Stimulated activated CD4-positive, alpha-beta T cell treated with anti-CD3 and anti-CD28 coated beads, Interleukin-1b, Interleukin-23, amount 100 ng/mL, for 48 hours (primary cell): ENCODE measurements around the gene QPRT.
"Not testable (repeated sequence)": the region's sequence is repeated elsewhere in the genome, so short reads cannot be mapped to it uniquely, and the experiment has no call there.

Source experiments
- DNase-seq: peaks from one replicate; pipeline ENCODE4 v3.0.0-alpha.2; 2020

Gene QPRT

DNA sequence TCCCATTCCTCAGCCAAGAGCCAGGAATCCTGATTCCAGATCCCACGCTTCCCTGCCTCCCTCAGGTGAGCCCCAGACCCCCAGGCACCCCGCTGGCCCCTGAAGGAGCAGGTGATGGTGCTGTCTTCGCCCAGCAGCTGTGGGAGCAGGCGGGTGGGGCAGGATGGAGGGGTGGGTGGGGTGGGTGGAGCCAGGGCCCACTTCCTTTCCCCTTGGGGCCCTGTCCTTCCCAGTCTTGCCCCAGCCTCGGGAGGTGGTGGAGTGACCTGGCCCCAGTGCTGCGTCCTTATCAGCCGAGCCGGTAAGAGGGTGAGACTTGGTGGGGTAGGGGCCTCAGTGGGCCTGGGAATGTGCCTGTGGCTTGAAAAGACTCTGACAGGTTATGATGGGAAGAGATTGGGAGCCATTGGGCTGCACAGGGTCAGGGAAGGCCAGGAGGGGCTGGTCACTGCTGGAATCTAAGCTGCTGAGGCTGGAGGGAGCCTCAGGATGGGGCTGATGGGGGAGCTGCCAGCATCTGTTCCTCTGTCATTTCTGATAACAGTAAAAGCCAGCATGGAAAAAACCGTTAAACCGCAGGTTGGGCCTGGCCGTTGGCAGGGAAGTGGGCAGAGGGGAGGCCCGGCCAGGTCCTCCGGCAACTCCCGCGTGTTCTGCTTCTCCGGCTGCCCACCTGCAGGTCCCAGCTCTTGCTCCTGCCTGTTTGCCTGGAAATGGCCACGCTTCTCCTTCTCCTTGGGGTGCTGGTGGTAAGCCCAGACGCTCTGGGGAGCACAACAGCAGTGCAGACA lies 15.8 kb upstream of the QPRT start, which contains the start of gene SPN:
TSS of gene SPN (plus strand) at position 232 of the 791 bp plus-strand sequence. CDS start at position 714, 482 bp downstream.
- DNase-seq: peak; percentile 36

DNA sequence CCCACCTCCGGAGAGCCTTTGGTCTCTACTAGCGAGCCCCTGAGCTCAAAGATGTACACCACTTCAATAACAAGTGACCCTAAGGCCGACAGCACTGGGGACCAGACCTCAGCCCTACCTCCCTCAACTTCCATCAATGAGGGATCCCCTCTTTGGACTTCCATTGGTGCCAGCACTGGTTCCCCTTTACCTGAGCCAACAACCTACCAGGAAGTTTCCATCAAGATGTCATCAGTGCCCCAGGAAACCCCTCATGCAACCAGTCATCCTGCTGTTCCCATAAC lies 15.2 kb upstream of the QPRT start:
- DNase-seq: peak; percentile 33

DNA sequence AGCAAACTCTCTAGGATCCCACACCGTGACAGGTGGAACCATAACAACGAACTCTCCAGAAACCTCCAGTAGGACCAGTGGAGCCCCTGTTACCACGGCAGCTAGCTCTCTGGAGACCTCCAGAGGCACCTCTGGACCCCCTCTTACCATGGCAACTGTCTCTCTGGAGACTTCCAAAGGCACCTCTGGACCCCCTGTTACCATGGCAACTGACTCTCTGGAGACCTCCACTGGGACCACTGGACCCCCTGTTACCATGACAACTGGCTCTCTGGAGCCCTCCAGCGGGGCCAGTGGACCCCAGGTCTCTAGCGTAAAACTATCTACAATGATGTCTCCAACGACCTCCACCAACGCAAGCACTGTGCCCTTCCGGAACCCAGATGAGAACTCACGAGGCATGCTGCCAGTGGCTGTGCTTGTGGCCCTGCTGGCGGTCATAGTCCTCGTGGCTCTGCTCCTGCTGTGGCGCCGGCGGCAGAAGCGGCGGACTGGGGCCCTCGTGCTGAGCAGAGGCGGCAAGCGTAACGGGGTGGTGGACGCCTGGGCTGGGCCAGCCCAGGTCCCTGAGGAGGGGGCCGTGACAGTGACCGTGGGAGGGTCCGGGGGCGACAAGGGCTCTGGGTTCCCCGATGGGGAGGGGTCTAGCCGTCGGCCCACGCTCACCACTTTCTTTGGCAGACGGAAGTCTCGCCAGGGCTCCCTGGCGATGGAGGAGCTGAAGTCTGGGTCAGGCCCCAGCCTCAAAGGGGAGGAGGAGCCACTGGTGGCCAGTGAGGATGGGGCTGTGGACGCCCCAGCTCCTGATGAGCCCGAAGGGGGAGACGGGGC lies 14.7 kb upstream of the QPRT start:
- peak; percentile 70 for DNase-seq

DNA sequence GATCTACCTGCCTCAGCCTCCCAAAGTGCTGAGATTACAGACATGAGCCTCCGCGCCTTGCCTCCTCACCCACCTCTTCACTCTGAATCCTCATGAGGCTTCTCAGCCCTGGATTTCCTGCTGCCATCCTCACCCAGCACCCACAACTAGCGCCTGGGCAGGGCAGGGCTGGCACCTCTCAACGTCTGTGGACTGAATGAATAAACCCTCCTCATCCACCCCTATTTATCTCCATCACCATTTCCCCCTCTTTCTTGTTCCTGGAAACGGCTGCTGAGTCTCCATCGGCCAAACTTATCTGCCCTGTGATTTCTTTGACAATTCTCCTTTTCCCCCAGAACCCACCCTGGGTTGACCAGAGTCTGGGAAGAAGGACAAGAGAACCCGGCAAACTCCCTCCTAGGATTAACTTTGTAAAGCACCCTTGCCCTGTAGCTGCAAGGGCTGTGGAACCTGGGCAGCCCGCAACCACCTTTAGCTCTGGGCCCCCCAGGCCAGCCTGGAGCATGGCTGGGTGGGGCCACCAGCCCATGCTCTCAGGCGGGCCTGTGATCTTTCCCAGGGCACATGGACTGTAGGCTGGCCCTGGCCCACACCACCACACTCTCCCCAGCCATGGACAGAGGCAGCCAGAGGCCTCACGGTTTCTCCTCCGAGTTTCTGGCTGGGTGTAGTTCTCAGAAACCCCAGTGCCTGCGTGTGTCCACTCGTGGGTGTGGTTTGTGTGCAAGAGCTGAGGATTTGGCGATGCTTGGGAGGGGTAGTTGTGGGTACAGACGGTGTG lies 13.5 kb upstream of the QPRT start:
- DNase-seq: peak; percentile 32

DNA sequence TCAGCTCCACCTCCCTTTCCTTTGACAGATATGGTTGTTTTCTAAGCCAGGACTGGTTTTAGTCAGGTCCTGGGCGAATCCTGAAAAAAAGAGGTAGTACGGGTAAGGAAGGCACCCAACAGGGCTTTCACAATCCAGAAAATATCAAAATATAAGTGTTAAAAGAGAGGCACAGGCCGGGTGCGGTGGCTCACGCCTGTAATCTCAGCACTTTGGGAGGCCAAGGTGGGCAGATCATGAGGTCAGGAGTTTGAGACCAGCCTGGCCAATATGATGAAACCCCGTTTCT lies 11.7 kb upstream of the QPRT start:
- DNase-seq: not testable (repeated sequence)

DNA sequence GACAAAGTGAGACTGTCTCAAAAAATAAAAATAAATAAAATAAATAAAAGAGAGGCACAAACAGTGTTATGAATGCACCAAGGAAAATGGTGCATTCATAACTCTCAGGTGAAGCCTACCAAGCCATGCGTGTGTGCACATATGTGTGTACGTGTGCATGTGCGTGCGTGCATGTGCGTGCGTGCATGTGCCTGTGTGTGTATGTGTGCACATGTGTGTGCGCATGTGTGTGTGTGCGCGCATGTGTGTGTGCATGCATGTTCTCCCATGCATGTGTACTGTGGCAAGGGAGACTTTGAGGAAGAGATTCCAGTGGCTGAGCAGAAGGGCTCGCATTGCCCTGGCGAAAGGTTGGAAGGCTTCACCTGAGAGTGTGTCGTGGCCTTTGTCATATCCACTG lies 11.2 kb upstream of the QPRT start:
- DNase-seq: no peak

DNA sequence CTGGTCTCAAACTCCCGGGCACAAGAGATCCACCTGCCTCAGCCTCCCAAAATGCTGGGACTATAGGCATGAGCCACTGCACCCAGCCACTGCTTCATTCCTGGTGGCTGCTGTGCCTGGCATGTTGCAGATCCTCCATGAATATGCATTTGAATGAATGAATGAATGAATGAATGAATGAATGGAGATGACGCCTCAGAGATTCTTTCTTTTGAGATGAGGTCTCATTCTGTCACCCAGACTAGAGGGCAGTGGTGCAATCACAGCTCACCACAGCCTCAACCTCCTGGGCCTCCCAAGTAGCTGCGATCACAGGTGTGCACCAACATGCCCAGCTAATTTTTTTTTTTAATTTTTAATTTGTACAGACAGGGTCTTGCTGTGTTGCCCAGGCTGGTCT lies 10.7 kb upstream of the QPRT start:
- DNase-seq: no peak

DNA sequence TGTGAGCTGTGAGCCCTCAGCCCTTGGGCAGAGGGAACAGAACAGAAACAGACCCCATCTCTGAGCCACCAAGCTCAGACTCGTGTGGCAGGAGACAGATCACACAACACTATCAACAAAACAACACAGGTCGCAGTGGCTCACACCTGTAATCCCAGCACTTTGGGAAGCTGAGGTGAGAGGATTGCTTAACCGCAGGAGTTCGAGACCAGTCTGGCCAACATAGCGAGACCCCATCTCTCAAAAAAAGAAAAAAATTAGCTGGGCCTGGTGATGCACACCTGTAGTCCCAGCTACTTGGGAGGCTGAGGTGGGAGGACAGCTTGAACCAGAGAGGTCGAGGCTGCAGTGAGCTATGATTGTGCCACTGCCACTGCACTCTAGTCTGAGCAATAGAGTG lies 5.5 kb upstream of the QPRT start:
- DNase-seq: no peak

DNA sequence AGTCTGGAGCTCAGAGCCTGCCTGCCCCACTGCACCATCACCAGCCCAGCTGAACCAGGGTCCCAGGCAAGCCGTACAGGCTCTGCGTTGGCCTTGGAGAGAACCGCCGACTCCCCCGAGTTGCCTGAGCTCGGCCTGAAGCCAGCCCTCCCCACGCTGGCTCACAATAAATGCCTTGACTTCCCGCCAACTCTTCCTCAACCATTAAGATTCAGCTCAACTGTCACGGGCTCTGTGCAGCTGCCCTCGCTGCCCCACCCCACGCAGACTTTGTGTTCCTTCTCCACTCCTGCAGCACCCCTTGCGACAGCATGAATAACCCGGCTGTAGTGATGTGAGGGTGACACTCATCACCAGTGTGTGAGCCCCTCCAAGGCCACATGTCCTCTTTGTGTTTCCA lies 4.8 kb upstream of the QPRT start:
- no peak for DNase-seq

DNA sequence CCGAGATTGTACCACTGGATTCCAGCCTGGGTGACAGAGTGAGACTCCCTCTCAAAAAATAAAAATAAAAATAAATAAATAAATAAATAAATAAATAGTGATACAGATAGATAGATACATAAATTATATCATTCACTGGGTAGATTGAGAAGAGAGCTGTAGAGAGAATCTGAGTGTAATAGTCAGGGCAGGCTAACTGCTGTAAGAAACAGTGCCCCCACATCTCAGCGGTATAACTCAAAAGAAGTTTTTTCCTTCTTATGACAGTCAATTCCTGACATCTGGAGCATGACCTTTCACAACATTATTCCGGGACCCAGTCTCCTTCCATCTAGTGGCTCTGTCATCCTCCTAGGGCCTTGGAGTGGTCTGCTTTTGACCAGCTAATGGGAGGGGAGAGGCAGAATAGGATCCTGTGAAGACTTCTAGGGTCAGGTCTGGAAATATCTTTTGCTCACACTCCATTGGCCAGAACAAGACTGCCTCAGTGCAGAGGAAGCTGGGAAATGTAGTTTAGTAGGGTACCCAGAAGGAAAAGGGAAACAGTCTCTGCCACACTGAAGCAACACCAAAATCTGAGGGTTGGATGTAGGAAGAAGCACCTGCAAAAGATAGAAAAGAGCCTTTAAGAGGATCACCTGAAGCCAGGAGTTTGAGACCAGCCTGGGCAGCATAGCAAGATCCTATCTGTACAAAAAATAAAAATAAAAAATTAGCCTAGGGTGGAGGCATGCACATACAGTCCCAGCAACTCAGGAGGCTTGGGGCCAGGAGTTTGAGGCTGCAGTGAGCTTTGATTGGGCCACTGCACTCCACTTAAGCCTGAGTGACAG lies 3.0 kb upstream of the QPRT start:
- no peak for DNase-seq

DNA sequence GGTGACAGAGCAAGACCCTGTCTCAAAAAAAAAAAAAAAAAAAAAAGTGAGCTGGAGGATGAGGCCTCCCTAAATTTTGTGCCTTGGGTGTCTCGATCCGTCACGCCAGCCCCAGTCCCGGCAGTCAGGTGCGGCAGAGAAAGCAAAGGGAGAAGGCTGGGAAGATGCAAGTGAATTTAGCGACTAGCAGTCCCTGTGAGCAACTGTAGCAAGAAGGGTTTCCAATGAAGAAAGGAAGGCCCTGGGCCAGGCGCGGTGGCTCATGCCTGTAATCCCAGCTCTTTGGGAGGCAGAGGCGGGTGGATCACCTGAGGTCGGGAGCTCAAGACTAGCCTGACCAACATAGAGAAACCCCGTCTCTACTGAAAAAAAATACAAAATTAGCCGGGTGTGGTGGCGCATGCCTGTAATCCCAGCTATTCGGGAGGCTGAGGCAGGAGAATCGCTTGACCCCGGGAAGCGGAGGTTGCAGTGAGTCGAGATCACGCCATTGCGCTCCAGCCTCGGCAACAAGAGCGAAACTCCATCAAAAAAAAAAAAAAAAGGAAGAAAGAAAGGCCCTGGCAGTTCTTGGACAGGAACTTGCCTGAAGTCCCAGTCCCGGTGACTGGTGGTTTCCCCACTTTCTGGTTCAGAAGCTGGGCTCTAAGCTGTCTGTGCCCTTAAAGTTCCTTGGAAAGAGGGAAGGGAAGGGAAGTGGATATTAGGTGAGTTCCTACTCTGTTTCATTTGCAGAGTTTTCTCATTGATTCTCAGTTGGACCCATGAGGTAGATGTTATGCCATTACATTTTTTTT lies 1.8 kb upstream of the QPRT start:
- DNase-seq: no peak

DNA sequence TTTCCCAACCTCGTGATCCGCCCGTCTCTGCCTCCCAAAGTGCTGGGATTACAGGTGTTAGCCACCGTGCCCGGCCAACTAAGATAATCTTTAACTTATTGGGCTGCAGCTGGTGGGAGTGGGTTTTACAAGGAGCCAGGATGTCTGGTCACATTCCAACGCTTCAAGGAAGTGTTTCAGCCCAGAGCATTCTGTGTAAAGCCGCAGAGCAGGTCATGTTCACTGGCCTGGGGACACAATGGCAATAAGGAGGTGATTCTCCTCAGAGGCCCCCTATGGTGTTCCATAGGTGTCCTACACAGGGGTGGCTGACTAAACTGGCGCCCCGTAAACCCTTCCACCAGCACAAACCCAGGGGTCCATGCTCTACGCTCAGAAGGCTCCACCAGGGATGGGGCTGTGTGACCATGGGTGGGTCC lies 1.2 kb downstream of the QPRT start:
- DNase-seq: no peak

DNA sequence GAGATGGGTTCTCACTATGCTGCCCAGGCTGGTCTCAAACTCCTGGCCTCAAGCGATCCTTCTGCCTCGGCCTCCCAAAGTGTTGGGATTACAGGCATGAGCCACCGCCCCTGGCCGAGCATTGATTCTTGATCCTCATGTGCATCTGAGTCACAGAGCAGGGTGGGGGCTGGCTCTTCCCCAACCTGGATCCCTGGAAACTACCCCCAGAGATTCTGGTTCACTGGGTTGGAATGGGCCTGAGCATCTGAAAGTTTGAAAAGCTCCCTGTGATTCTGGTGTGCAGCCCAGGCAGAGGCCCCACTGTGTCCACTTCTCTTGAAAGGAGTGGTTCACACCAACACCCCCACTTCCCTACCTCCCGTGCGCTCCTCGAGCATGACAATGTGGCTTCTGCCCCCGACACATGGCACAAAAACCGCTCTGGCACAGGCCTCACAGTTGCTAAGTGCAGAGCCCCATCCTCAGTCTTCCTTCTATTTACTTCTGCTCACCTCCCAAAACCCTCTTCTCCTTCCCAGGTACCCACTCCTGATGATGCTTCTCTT lies 4.6 kb downstream of the QPRT start:
- DNase-seq: no peak

DNA sequence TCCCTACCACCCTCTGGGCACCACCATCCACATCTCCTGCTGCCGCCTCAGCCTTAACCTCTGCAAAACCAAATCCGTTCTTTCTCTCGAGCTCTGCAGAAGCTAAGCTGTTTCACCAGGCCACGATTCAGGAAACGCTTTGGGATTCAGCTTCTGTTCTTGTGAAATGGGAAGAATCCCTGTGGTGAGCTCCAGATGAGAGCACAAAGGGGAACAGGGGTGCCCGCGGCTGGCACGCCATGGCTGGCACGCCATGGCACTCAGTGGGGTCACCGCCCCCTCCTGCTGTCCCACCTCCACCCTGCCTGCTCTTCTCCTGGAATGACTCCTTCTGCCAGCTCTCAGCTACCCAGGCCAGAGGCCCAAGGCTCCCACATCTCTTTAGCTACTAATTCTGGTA lies 5.7 kb downstream of the QPRT start:
- DNase-seq: no peak

DNA sequence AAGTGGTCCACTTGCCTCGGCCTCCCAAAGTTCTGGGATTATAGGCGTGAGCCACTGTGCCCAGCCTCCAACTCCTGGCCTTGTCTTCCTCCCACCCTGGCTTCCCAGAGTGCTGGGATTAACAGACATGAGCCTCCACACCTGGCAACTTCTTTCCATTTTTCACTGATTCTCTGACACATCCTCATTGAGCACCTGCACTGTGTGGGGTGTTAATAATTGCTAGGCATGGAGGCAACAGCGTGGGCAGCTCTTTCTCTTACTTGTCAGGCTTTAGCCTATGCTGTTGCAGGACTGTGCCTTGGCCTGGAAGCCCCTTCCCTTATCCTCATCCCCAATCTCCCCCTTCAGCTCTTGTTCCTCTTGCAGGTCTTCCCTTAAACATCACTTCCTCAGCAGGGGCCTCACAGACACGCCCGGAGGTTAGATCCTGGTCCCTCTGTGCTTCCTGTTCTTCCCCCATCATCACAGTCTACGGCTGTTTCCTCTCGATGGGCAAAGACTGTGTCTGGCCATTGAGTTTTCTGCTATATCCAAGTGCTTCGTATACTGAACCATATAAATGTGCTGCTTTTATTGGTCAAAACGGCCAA lies 7.9 kb downstream of the QPRT start:
- DNase-seq: no peak

DNA sequence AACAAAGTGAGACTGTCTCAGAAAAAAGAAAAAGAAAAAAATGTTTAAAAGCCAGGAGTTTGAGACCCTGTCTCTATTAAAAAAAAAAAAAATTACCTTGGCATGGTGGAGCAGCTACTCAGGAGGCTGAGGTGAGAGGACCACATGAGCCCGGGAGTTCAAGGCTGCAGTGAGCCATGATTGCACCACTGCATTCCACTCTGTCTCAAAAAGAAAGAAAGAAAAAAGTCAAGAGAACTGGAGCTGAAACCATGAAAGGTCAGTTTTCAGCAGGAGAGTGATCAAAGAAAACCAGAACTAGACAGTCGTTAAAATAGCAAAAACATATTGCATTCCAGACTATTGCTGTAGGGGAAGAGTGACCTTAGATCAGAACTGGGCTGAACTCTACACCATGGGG lies 8.8 kb downstream of the QPRT start:
- DNase-seq: no peak

DNA sequence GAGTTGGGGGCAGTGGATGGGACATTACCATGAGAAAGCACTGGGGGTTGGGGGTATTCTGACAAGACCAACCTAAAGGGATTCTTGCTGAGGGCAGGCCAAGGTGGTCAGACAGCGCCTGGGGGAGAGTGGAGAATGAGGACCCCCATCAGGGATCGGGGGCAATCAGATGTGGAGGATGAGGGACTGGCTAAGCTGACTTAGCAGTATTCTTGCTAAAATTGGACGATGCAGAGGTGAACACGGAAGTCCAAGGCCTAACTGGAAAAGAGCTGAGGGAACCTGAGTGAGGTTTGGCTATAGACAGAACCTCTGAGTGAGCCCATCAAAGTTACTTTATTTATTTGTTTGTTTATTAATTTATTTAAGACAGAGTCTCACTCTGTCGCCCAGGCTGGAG lies 9.2 kb downstream of the QPRT start:
- no peak for DNase-seq

DNA sequence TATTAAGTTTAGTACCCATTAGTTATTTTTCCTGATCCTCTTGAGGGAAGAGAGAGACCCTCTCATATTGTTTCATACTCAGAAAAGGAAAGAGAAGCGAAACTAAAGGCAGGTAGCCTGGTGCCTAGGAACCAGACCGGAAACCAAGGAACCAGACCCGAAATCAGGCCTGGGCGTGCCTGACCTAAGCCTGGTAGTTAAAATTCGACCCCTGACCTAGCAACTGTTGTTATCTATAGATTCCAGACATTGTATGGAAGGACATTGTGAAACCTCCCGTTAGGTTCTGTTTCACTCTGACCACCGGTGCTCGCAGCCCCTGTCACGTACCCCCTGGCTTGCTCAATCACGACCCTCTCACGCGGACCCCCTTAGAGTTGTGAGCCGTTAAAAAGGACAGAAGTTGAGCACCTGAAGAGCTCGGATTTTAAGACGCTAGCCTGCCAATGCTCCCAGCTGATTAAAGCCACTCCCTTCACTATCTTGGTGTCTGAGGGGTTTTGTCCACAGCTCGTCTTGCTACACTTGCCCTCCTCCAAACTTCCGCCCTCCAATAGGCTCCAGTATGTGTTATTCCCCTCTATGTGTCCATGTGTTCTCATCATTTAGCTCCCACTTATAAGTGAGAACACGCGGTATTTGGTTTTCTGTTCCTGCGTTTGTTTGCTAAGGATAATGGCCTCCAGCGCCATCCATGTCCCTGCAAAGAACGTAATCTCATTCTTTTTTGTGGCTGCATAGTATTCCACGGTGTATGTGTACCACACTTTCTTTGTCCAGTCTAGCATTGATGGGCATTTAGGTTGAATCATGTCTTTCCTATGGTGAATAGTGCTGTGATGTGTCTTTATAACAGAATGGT lies 10.7 kb downstream of the QPRT start:
- not testable (repeated sequence) for DNase-seq

DNA sequence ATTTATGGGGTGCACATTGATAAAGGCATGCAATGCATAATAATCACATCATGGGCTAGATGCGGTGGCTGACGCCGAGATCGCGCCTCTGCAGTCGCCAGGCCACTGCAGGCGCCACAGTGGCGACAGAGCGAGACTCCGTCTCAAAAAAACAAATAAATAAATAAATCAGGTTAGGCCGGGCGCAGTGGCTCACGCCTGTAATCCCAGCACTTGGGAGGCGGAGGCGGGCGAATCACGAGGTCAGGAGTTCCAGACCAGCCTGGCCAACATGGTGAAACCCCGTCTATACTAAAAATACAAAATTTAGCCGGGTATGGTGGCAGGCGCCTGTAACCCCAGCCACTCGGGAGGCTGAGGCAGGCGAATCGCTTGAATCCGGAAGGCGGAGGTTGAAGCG lies 13.6 kb downstream of the QPRT start:
- not testable (repeated sequence) for DNase-seq
